Neural cell (in vitro differentiated cells): ENCODE results near the gene LAPTM5.

Source experiments
- EZH2 ChIP-seq: fragments of 200-600, 300-800 bp; shearing (Covaris generic), sonication (generic); IDR thresholded peaks from 2 replicates; pipeline ENCODE4 v1.6.1; 2014; ENCODE audit warnings: antibody characterized with exemption, low read length, borderline replicate concordance, mild to moderate bottlenecking; ENCODE audit not compliant: insufficient read depth, poor library complexity, severe bottlenecking
- TF ChIP-seq, protein P1 (sequence below): fragments of 450-650 bp; IDR thresholded peaks from 2 replicates; pipeline ENCODE4 v1.5.1; 2014; ENCODE audit warnings: antibody characterized with exemption, mild to moderate bottlenecking, moderate library complexity; ENCODE audit not compliant: poor library complexity, severe bottlenecking

- TF ChIP-seq EZH2: no peak
- TF ChIP-seq, protein P1, sequence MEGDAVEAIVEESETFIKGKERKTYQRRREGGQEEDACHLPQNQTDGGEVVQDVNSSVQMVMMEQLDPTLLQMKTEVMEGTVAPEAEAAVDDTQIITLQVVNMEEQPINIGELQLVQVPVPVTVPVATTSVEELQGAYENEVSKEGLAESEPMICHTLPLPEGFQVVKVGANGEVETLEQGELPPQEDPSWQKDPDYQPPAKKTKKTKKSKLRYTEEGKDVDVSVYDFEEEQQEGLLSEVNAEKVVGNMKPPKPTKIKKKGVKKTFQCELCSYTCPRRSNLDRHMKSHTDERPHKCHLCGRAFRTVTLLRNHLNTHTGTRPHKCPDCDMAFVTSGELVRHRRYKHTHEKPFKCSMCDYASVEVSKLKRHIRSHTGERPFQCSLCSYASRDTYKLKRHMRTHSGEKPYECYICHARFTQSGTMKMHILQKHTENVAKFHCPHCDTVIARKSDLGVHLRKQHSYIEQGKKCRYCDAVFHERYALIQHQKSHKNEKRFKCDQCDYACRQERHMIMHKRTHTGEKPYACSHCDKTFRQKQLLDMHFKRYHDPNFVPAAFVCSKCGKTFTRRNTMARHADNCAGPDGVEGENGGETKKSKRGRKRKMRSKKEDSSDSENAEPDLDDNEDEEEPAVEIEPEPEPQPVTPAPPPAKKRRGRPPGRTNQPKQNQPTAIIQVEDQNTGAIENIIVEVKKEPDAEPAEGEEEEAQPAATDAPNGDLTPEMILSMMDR: no peak
Measured at GRCh38 chr1:30756206-30756544, 1.4 kb downstream of the LAPTM5 start.
